Endothelial cell of umbilical vein (primary cell): ENCODE measurements around the gene MAML2. TPM values are rescaled to one million over a fixed set of nuclear protein-coding genes. Genes with fewer than 3 reads are reported as not detected.
A peak's percentile ranks its signal among the peaks of the same experiment; 100 is the strongest.

ENCODE experiments used
- BruUV-seq: library from RNA; stranded (reverse); fragments of 400-500 nt; replicated peaks from 2 replicates; lab custom pipeline; 2021; lab: Mats Ljungman, UMichigan
- CTCF ChIA-PET: fragments of 300-600, 350-600 bp; sonication (Branson Sonifier 250); formaldehyde crosslinking; loops from one replicate; lab custom pipeline; 2021; ENCODE audit warnings: antibody characterized with exemption, inconsistent platforms; lab: Charles Lee
- POLR2A ChIA-PET: fragments of 300-600, 350-600 bp; sonication (Branson Sonifier 250); formaldehyde crosslinking; loops from one replicate; lab custom pipeline; 2021; ENCODE audit warnings: antibody characterized with exemption, inconsistent platforms; lab: Charles Lee
- DNase-seq: peaks from one replicate; pipeline ENCODE4 v3.0.0-alpha.2; 2011; ENCODE audit warnings: low read depth, low spot score
- FAIRE-seq: peaks from 2 replicates; lab custom pipeline; 2011; peaks lifted over from hg19 to GRCh38; lab: Jason Lieb, UNC
- H2AFZ ChIP-seq: 2 replicates; pipeline ENCODE4 v1.6.0; 2012; ENCODE audit warnings: low read depth, low read length, control low read depth, inconsistent platforms
- H3K27ac ChIP-seq: 2 replicates; pipeline ENCODE4 v1.5.1; 2011; ENCODE audit warnings: low read depth, mild to moderate bottlenecking, control low read depth, low read length, moderate library complexity; ENCODE audit not compliant: insufficient read depth
- H3K27me3 ChIP-seq, 2 experiments: 2 replicates each; pipeline versions ENCODE4 v1.6.0 to v1.6.1; 2011; ENCODE audit warnings: low read length in 2 of 2, mixed read lengths in 1 of 2; ENCODE audit not compliant: control insufficient read depth in 2 of 2, insufficient read depth in 2 of 2
- H3K36me3 ChIP-seq, 2 experiments: 2 replicates in 1 of 2; 3 replicates in 1 of 2; pipeline ENCODE4 v1.5.1; 2011; ENCODE audit warnings: low read length in 2 of 2, mild to moderate bottlenecking in 1 of 2, moderate library complexity in 1 of 2; ENCODE audit not compliant: control insufficient read depth in 2 of 2, insufficient read depth in 2 of 2; ENCODE audit errors: extremely low read depth in 1 of 2
- H3K4me1 ChIP-seq: 3 replicates; pipeline ENCODE4 v1.5.1; 2011; ENCODE audit warnings: mild to moderate bottlenecking, low read length; ENCODE audit not compliant: control insufficient read depth, insufficient read depth; ENCODE audit errors: extremely low read depth
- H3K4me2 ChIP-seq: 2 replicates; pipeline ENCODE4 v1.6.1; 2011; ENCODE audit warnings: low read length, control low read depth, mixed read lengths; ENCODE audit not compliant: insufficient read depth
- H3K4me3 ChIP-seq, 3 experiments: fragments of 200-600 bp in 1 of 3; sonication (generic), shearing (Covaris generic) in 1 of 3; replicated peaks in 1 of 3; 2 replicates each; pipeline ENCODE4 v1.5.1; 2011 to 2016; ENCODE audit warnings: control low read depth in 3 of 3, low read length in 3 of 3, mild to moderate bottlenecking in 2 of 3, inconsistent platforms in 1 of 3, low read depth in 1 of 3, moderate library complexity in 1 of 3; ENCODE audit not compliant: insufficient read depth in 1 of 3
- H3K79me2 ChIP-seq: 2 replicates; pipeline ENCODE4 v1.6.0; 2012; ENCODE audit warnings: low read length, inconsistent platforms; ENCODE audit not compliant: control insufficient read depth, insufficient read depth
- H3K9ac ChIP-seq: replicated peaks from 2 replicates; pipeline ENCODE3; 2011; ENCODE audit warnings: low read length, control low read depth; ENCODE audit not compliant: insufficient read depth; ENCODE audit errors: extremely low read depth
- H3K9me1 ChIP-seq: replicated peaks from 3 replicates; pipeline ENCODE4 v1.6.0; 2011; ENCODE audit warnings: mild to moderate bottlenecking, low read length; ENCODE audit not compliant: control insufficient read depth, insufficient read depth; ENCODE audit errors: extremely low read depth
- H3K9me3 ChIP-seq: replicated peaks from 2 replicates; pipeline ENCODE4 v1.5.1; 2012; ENCODE audit warnings: low read length, inconsistent platforms; ENCODE audit not compliant: control insufficient read depth, insufficient read depth
- H4K20me1 ChIP-seq: replicated peaks from 2 replicates; pipeline ENCODE3; 2011; ENCODE audit warnings: mild to moderate bottlenecking, low read length; ENCODE audit not compliant: control insufficient read depth, insufficient read depth; ENCODE audit errors: extremely low read depth
- EZH2 ChIP-seq: IDR thresholded peaks from 2 replicates; pipeline ENCODE4 v1.6.1; 2012; ENCODE audit warnings: borderline replicate concordance, low read depth, mild to moderate bottlenecking, moderate library complexity, low read length, inconsistent platforms; ENCODE audit not compliant: severe bottlenecking
- FOS ChIP-seq: IDR thresholded peaks from 2 replicates; pipeline ENCODE4 v1.6.1; 2011; ENCODE audit warnings: mild to moderate bottlenecking, low read length, moderate library complexity, borderline replicate concordance; ENCODE audit not compliant: insufficient read depth
- GATA2 ChIP-seq: IDR thresholded peaks from 2 replicates; pipeline ENCODE4 v1.7.0; 2011; ENCODE audit warnings: low read depth, mild to moderate bottlenecking, moderate library complexity, mixed read lengths, low read length; ENCODE audit not compliant: insufficient read length, insufficient read depth
- JUN ChIP-seq: IDR thresholded peaks from 2 replicates; pipeline ENCODE4 v1.6.1; 2011; ENCODE audit warnings: borderline replicate concordance, low read depth; ENCODE audit not compliant: insufficient read length, insufficient read depth
- MYC ChIP-seq: IDR thresholded peaks from one replicate; pipeline ENCODE4 v1.6.1; 2011; ENCODE audit warnings: mild to moderate bottlenecking, low read depth, low read length
- POLR2A ChIP-seq: IDR thresholded peaks from 2 replicates; pipeline ENCODE4 v1.6.1; 2012; ENCODE audit warnings: low read depth, mild to moderate bottlenecking, control low read depth, low read length
- POLR2AphosphoS5 ChIP-seq: IDR thresholded peaks from 2 replicates; pipeline ENCODE4 v1.6.1; 2012; ENCODE audit warnings: low read depth, mild to moderate bottlenecking, control low read depth, low read length, moderate library complexity; ENCODE audit not compliant: insufficient read depth
- dilution Hi-C: fragments of 300-500 bp; cut with MboI; formaldehyde crosslinking; loops from one replicate; pipeline ENCODE4 v1.15.0; 2019; ENCODE audit warnings: low sequenced_read_pairs; ENCODE audit not compliant: extremely low pct_ligation_motif_present
- intact Hi-C: fragments of 100-400 bp; cut with micrococcal nuclease; formaldehyde crosslinking; loops from one replicate; pipeline ENCODE4 v1.10.0; 2022
- microRNA counts: library from miRNA; unstranded; fragments of <30 nt; microRNA quantifications from one replicate; lab custom pipeline; 2016
- microRNA-seq: library from miRNA; unstranded; fragments of <30 nt; microRNA quantifications from one replicate; pipeline ENCODE4 v1.2.0, GENCODE V29; 2021; ENCODE audit warnings: borderline number of aligned reads, borderline replicate concordance
- polyA plus RNA-seq, 4 experiments: library from polyadenylated mRNA; depleted of rRNA in 3 of 4; stranded (reverse) in 3 of 4; unstranded in 1 of 4; fragments of >200 nt; gene quantifications; 2 replicates each; pipeline versions ENCODE4 v1.2.1 to v1.2.3, GENCODE V29; 2011 to 2012; ENCODE audit warnings: missing spikeins in 1 of 4
- small RNA-seq: library from RNA; depleted of rRNA; stranded (forward); fragments of <200 nt; gene quantifications from one replicate; pipeline ENCODE3, GENCODE V24; 2012; ENCODE audit warnings: low replicate concordance, low read depth; ENCODE audit not compliant: insufficient read depth, insufficient read length
- total RNA-seq: library from RNA; stranded (reverse); gene quantifications from 2 replicates; pipeline ENCODE4 v1.2.3, GENCODE V29; 2021
- TF ChIP-seq, protein P1 (sequence below): IDR thresholded peaks from 2 replicates; pipeline ENCODE4 v1.6.1; 2011; ENCODE audit not compliant: insufficient read depth, insufficient read length
- TF ChIP-seq, protein P2 (sequence below), 2 donors: IDR thresholded peaks; 1 replicate in 1 of 2; 2 replicates in 1 of 2; pipeline ENCODE4 v1.5.1; 2011; ENCODE audit warnings: low read length in 2 of 2, mild to moderate bottlenecking in 2 of 2, moderate library complexity in 2 of 2, control low read depth in 1 of 2, inconsistent platforms in 1 of 2, low read depth in 1 of 2; ENCODE audit not compliant: insufficient read depth in 1 of 2; ENCODE audit errors: extremely low read depth in 1 of 2

Gene MAML2
- total and polyA plus RNA-seq, 2 donors (not counting 3 experiments of a cell fraction or from before 2014, with no cell fraction given) = 12.4 to 16.8 TPM

DNA sequence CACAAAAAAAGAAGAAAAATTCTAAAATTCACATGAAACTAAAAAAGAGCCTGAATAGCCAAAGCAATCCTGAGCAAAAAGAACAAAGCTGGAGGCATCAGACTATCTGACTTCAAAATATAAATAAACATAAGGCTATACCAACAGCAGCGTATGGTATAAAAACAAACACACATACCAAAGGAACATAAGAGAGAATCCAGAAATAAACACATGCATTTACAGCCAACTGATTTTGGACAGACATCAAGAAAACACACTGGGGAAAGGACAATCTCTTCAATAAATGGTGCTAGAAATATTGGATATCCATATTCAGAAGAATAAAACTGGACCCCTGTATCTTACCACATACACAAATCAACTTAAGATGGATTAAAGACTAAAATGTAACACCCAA is 416.3 kb downstream of the MAML2 start:
- Histone ChIP-seq H3K27me3 (no peaks in the 10 kb centered on the region), H3K4me2 (no peak overlapping the region), H4K20me1 (no peaks in the 10 kb centered on the region), H3K4me3 (no peak overlapping the region), H2AFZ (no peak overlapping the region), H3K4me1 (peaks cover 22% of the 10 kb centered on the region), H3K9ac (no peak overlapping the region), H3K27ac (no peak overlapping the region), H3K79me2 (peaks cover 23% of the 10 kb centered on the region), H3K9me1 (no peaks in the 10 kb centered on the region), H3K9me3 (no peaks in the 10 kb centered on the region), H3K36me3 (no peaks in the 10 kb centered on the region)
- dilution Hi-C loops = no loop called here
- no TSS peak for BruUV-seq
- intact Hi-C loops = no loop called here
- DNase-seq = no peak
- ChIA-PET POLR2A (interaction anchor here (0.7 kb wide), 2 partner anchors 135 to 435 kb away, joined by 5 to 7 read pairs; no protein-coding TSS in a partner anchor), CTCF (interaction anchor here (0.7 kb wide), 1 partner anchor 77 kb away, joined by 3 read pairs; no protein-coding TSS in a partner anchor)
- no peak for FAIRE-seq
- no peak for TF ChIP-seq MYC
- no peak for TF ChIP-seq JUN
- TF ChIP-seq, protein P1, sequence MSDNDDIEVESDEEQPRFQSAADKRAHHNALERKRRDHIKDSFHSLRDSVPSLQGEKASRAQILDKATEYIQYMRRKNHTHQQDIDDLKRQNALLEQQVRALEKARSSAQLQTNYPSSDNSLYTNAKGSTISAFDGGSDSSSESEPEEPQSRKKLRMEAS = no peak
- no peak for TF ChIP-seq EZH2
- no peak for TF ChIP-seq POLR2AphosphoS5
- no peak for TF ChIP-seq FOS
- TF ChIP-seq GATA2 = no peak
- TF ChIP-seq, protein P2, sequence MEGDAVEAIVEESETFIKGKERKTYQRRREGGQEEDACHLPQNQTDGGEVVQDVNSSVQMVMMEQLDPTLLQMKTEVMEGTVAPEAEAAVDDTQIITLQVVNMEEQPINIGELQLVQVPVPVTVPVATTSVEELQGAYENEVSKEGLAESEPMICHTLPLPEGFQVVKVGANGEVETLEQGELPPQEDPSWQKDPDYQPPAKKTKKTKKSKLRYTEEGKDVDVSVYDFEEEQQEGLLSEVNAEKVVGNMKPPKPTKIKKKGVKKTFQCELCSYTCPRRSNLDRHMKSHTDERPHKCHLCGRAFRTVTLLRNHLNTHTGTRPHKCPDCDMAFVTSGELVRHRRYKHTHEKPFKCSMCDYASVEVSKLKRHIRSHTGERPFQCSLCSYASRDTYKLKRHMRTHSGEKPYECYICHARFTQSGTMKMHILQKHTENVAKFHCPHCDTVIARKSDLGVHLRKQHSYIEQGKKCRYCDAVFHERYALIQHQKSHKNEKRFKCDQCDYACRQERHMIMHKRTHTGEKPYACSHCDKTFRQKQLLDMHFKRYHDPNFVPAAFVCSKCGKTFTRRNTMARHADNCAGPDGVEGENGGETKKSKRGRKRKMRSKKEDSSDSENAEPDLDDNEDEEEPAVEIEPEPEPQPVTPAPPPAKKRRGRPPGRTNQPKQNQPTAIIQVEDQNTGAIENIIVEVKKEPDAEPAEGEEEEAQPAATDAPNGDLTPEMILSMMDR (IDR thresholded peaks at IDR 0.05; ENCODE audit: extremely low read depth in 1 of 2, insufficient read depth in 1 of 2, low read depth in 1 of 2, low read length in 2 of 2) = no peak
- no peak for TF ChIP-seq POLR2A

MicroRNA genes within 50 kb of the gene (microRNA counts, 767-probe panel; counts per million panel counts)
- 723 counts per million, percentile 96 among the panel's probes with 10 or more counts for microRNA hsa-miR-1260b (lab: Ali Mortazavi, UCI)

Small RNAs within 50 kb of the gene (microRNA-seq; reads per million reads assigned to microRNA genes)
- not detected for gene MIR1260B

Small RNAs within 50 kb of the gene (small RNA-seq; reads per million reads assigned to genes)
- gene MIR1260B = not detected

Other genes with a start within 250 kb of the MAML2 start
- gene CCDC82, start 46.7 kb upstream of the MAML2 start, total RNA-seq = 32.8 and 33.4 TPM in 2 replicates
- gene CCDC82, start 46.7 kb upstream of the MAML2 start, polyA plus RNA-seq = 5.2 and 8.1 TPM in 2 replicates
- gene JRKL, start 46.8 kb upstream of the MAML2 start, total RNA-seq = 7.0 and 7.6 TPM in 2 replicates
- gene JRKL, start 46.8 kb upstream of the MAML2 start, polyA plus RNA-seq = 0.75 and 1.4 TPM in 2 replicates